ENCODE measurements around the gene TMSB15B. TPM values are rescaled to one million over a fixed set of nuclear protein-coding genes. Genes with fewer than 3 reads are reported as not detected.

TMSB15B gene
- total RNA-seq, 1 experiment from 2014 or later: 2.5 TPM

Other genes starting within 250 kb of the TMSB15B start
- gene PLP1, start 185.8 kb upstream of the TMSB15B start, total RNA-seq (2014; rRNA removed; shearing (Covaris generic)): 0.30 and 0.37 TPM in 2 replicates
- gene RAB9B, start 130.4 kb upstream of the TMSB15B start, total RNA-seq (2014; rRNA removed; shearing (Covaris generic)): 0.63 and 0.68 TPM in 2 replicates
- not detected in 2 replicates for gene H2BW1, start 51.1 kb downstream of the TMSB15B start, total RNA-seq (2014; rRNA removed; shearing (Covaris generic))
- gene H2BW2, start 77.3 kb downstream of the TMSB15B start, total RNA-seq (2014; rRNA removed; shearing (Covaris generic)): not detected in 2 replicates
- 0.35 and 0.73 TPM in 2 replicates for gene TMSB15C, start 113.6 kb downstream of the TMSB15B start, total RNA-seq (2014; rRNA removed; shearing (Covaris generic))
- 0.94 and 1.2 TPM in 2 replicates for gene ZCCHC18, start 149.9 kb downstream of the TMSB15B start, total RNA-seq (2014; rRNA removed; shearing (Covaris generic))
- 6.9 and 12.6 TPM in 2 replicates for gene SLC25A53, start 194.4 kb downstream of the TMSB15B start, total RNA-seq (2014; rRNA removed; shearing (Covaris generic))
- 29.0 and 30.9 TPM in 2 replicates for gene FAM199X, start 203.8 kb downstream of the TMSB15B start, total RNA-seq (2014; rRNA removed; shearing (Covaris generic))